BE2C (cell line): Measurements from ENCODE around the gene FBLIM1.

Source experiments
- DNase-seq: peaks from one replicate; pipeline ENCODE4 v3.0.0-alpha.2; 2020
- H3K27me3 ChIP-seq: fragments of 250-450 bp; sonication (Bioruptor Pico); 2 replicates; pipeline ENCODE4 v1.5.1; 2020; ENCODE audit warnings: mild to moderate bottlenecking
- H3K36me3 ChIP-seq: fragments of 250-450 bp; sonication (Bioruptor Pico); 2 replicates; pipeline ENCODE4 v1.5.1; 2020; ENCODE audit warnings: mild to moderate bottlenecking
- H3K4me1 ChIP-seq: fragments of 250-450 bp; sonication (Bioruptor Pico); 2 replicates; pipeline ENCODE4 v1.5.1; 2020
- H3K4me3 ChIP-seq: 2 replicates; pipeline ENCODE4 v1.5.1; 2011; ENCODE audit warnings: low read depth, low read length
- H3K9me3 ChIP-seq: fragments of 250-450 bp; sonication (Bioruptor Pico); 2 replicates; pipeline ENCODE4 v1.5.1; 2020
- CTCF ChIP-seq: IDR thresholded peaks from 2 replicates; pipeline ENCODE4 v1.5.1; 2012; ENCODE audit warnings: mild to moderate bottlenecking, low read depth, low read length

The FBLIM1 gene

GRCh38 chr1:15724949-15725880 lies 33.4 kb upstream of the FBLIM1 start:
- H3K4me1 ChIP-seq = no peaks in the 10 kb centered on the region
- H3K4me3 ChIP-seq = no peak overlapping the region
- H3K36me3 ChIP-seq = no peaks in the 10 kb centered on the region
- H3K27me3 ChIP-seq = no peaks in the 10 kb centered on the region
- H3K9me3 ChIP-seq = no peaks in the 10 kb centered on the region
- DNase-seq = no peak
- TF ChIP-seq CTCF = no peak

GRCh38 chr1:15726508-15726907 lies 32.1 kb upstream of the FBLIM1 start:
- no peaks in the 10 kb centered on the region for H3K36me3 ChIP-seq
- H3K27me3 ChIP-seq = no peaks in the 10 kb centered on the region
- DNase-seq = no peak
- no peak for TF ChIP-seq CTCF
- no peaks in the 10 kb centered on the region for H3K9me3 ChIP-seq
- no peak overlapping the region for H3K4me3 ChIP-seq
- no peaks in the 10 kb centered on the region for H3K4me1 ChIP-seq

- H3K4me3 ChIP-seq = no peak overlapping the region
- no peaks in the 10 kb centered on the region for H3K9me3 ChIP-seq
- H3K36me3 ChIP-seq = no peaks in the 10 kb centered on the region
- no peak for DNase-seq
- no peak for TF ChIP-seq CTCF
- H3K4me1 ChIP-seq = no peaks in the 10 kb centered on the region
- H3K27me3 ChIP-seq = no peaks in the 10 kb centered on the region
Observed at GRCh38 chr1:15727021-15727420, 31.6 kb upstream of the FBLIM1 start.

GRCh38 chr1:15727424-15727823 lies 31.2 kb upstream of the FBLIM1 start:
- Histone ChIP-seq H3K9me3 (no peaks in the 10 kb centered on the region), H3K27me3 (no peaks in the 10 kb centered on the region), H3K4me1 (no peaks in the 10 kb centered on the region), H3K36me3 (peaks cover 2% of the 10 kb centered on the region; the same call in 1 of the 2 replicates), H3K4me3 (no peak overlapping the region)
- TF ChIP-seq CTCF = no peak
- DNase-seq = no peak

GRCh38 chr1:15727866-15728534 lies 30.6 kb upstream of the FBLIM1 start:
- TF ChIP-seq CTCF = no peak
- DNase-seq = no peak
- peaks cover 3% of the 10 kb centered on the region; the same call in 1 of the 2 replicates for H3K36me3 ChIP-seq
- H3K4me3 ChIP-seq = no peak overlapping the region
- no peaks in the 10 kb centered on the region for H3K9me3 ChIP-seq
- H3K27me3 ChIP-seq = no peaks in the 10 kb centered on the region
- no peaks in the 10 kb centered on the region for H3K4me1 ChIP-seq
